Keratinocyte (primary cell): ENCODE results near the gene GYPB. TPM values are rescaled to one million over a fixed set of nuclear protein-coding genes. Genes with fewer than 3 reads are reported as not detected.
"Not testable (repeated sequence)": the region's sequence is repeated elsewhere in the genome, so short reads cannot be mapped to it uniquely, and the experiment has no call there.

Source experiments
- DNase-seq: peaks from one replicate; pipeline ENCODE4 v3.0.0-alpha.2; 2011; ENCODE audit warnings: low read depth, missing footprints, low spot score
- FAIRE-seq: peaks from 2 replicates; lab custom pipeline; 2011; peaks lifted over from hg19 to GRCh38; lab: Jason Lieb, UNC
- H2AFZ ChIP-seq: 2 replicates; pipeline ENCODE4 v1.6.0; 2012; ENCODE audit warnings: low read length, control low read depth, inconsistent platforms; ENCODE audit not compliant: control insufficient read depth
- H3K27ac ChIP-seq: 2 replicates; pipeline ENCODE4 v1.5.1; 2011; ENCODE audit warnings: low read length; ENCODE audit not compliant: control insufficient read depth, insufficient read depth
- H3K27me3 ChIP-seq: 3 replicates; pipeline ENCODE4 v1.6.0; 2011; ENCODE audit warnings: low read length; ENCODE audit not compliant: control insufficient read depth, insufficient read depth; ENCODE audit errors: extremely low read depth
- H3K36me3 ChIP-seq, 2 experiments: 2 replicates in 1 of 2; 3 replicates in 1 of 2; pipeline ENCODE4 v1.5.1; 2011; ENCODE audit warnings: low read length in 2 of 2, mild to moderate bottlenecking in 1 of 2; ENCODE audit not compliant: control insufficient read depth in 2 of 2, insufficient read depth in 2 of 2; ENCODE audit errors: extremely low read depth in 1 of 2
- H3K4me1 ChIP-seq: 3 replicates; pipeline ENCODE4 v1.5.1; 2011; ENCODE audit warnings: low read length; ENCODE audit not compliant: control insufficient read depth, insufficient read depth; ENCODE audit errors: extremely low read depth
- H3K4me2 ChIP-seq: 3 replicates; pipeline ENCODE4 v1.6.0; 2011; ENCODE audit warnings: low read depth, low read length; ENCODE audit not compliant: control insufficient read depth, insufficient read depth; ENCODE audit errors: extremely low read depth
- H3K4me3 ChIP-seq, 3 experiments: fragments of 200-600 bp in 1 of 3; sonication (generic) in 1 of 3; 2 replicates in 2 of 3; 3 replicates in 1 of 3; pipeline ENCODE4 v1.5.1; 2011 to 2016; ENCODE audit warnings: low read length in 3 of 3, mild to moderate bottlenecking in 3 of 3, control low read depth in 2 of 3, inconsistent platforms in 1 of 3, low read depth in 1 of 3, mixed read lengths in 1 of 3, mixed run types in 1 of 3, moderate library complexity in 1 of 3; ENCODE audit not compliant: control insufficient read depth in 2 of 3, insufficient read depth in 2 of 3; ENCODE audit errors: extremely low read depth in 1 of 3
- H3K79me2 ChIP-seq: 2 replicates; pipeline ENCODE4 v1.6.0; 2012; ENCODE audit warnings: low read length; ENCODE audit not compliant: control insufficient read depth, insufficient read depth
- H3K9ac ChIP-seq: 3 replicates; pipeline ENCODE4 v1.6.0; 2011; ENCODE audit warnings: low read length; ENCODE audit not compliant: control insufficient read depth, insufficient read depth; ENCODE audit errors: extremely low read depth
- H3K9me1 ChIP-seq: 3 replicates; pipeline ENCODE4 v1.6.0; 2011; ENCODE audit warnings: low read length; ENCODE audit not compliant: control insufficient read depth, insufficient read depth; ENCODE audit errors: extremely low read depth
- H3K9me3 ChIP-seq: 2 replicates; pipeline ENCODE4 v1.5.1; 2012; ENCODE audit warnings: low read depth, low read length; ENCODE audit not compliant: control insufficient read depth
- H4K20me1 ChIP-seq: 3 replicates; pipeline ENCODE4 v1.6.0; 2011; ENCODE audit warnings: low read length; ENCODE audit not compliant: control insufficient read depth, insufficient read depth; ENCODE audit errors: extremely low read depth
- dilution Hi-C: fragments of 300-500 bp; cut with MboI; formaldehyde crosslinking; loops from one replicate; pipeline ENCODE4 v1.7.0; 2020; ENCODE audit warnings: low sequenced_read_pairs; ENCODE audit not compliant: extremely low pct_ligation_motif_present
- polyA plus RNA-seq, 5 experiments: library from polyadenylated mRNA; depleted of rRNA in 3 of 5; stranded (reverse) in 3 of 5; stranded (forward) in 1 of 5; unstranded in 1 of 5; fragments of >200 nt; gene quantifications; 1 replicate in 1 of 5; 2 replicates in 3 of 5; 3 replicates in 1 of 5; pipeline versions ENCODE4 v1.2.1 to v1.2.3, GENCODE V29; 2011 to 2012; ENCODE audit warnings: missing spikeins in 2 of 5, low read depth in 1 of 5, low replicate concordance in 1 of 5
- TF ChIP-seq, protein P1 (sequence below), 3 experiments: IDR thresholded peaks in 1 of 3; conservative IDR thresholded peaks in 1 of 3; optimal IDR thresholded peaks in 1 of 3; 2 replicates in 2 of 3; 3 replicates in 1 of 3; pipeline versions ENCODE3 to v1.5.1; 2011; ENCODE audit warnings: low read length in 3 of 3, mild to moderate bottlenecking in 3 of 3, moderate library complexity in 2 of 3, control low read depth in 1 of 3, inconsistent platforms in 1 of 3; ENCODE audit not compliant: insufficient read depth in 2 of 3; ENCODE audit errors: extremely low read depth in 1 of 3

GYPB gene
- polyA plus RNA-seq, 1 donor (not counting 4 experiments of a cell fraction or from before 2014, with no cell fraction given) = not detected

DNA sequence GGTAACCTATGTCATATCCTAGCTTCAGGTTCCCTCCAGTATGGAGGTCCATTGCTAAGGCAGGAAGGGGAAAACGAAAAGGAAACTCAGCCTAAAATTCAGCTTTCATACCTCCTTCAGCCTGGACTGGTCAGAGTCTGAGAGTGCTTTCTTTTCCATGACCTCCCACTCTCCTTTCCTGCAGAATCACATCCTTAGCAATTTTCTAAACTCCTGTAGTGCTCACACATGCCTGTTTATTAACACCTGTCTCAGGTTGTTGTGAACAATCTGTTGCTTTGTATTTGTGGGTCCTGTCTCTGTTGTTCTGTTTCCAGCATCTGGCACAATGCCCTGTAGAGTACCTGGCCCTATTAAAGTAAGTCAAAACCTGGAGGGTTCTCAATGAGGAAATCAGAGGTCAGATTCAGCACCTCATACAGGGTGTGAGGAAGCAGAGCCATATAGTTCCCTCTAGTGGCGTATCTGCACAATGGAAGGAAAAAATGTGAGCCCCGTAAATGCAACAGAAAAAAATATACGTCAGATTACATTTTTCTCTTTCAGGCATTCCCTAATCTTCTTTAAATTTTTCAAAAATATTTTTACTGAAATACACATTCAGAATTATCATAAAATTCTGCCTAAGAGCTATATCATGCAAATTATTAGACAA is 2.3 kb upstream of the GYPB start:
- H3K79me2 ChIP-seq, H3K9ac ChIP-seq, H3K36me3 ChIP-seq, H3K4me1 ChIP-seq, dilution Hi-C loops, H3K4me2 ChIP-seq, H3K27ac ChIP-seq, DNase-seq, H2AFZ ChIP-seq, H3K9me3 ChIP-seq, H3K9me1 ChIP-seq, FAIRE-seq, H3K4me3 ChIP-seq, H3K27me3 ChIP-seq, H4K20me1 ChIP-seq: not testable (repeated sequence)
- TF ChIP-seq, protein P1, sequence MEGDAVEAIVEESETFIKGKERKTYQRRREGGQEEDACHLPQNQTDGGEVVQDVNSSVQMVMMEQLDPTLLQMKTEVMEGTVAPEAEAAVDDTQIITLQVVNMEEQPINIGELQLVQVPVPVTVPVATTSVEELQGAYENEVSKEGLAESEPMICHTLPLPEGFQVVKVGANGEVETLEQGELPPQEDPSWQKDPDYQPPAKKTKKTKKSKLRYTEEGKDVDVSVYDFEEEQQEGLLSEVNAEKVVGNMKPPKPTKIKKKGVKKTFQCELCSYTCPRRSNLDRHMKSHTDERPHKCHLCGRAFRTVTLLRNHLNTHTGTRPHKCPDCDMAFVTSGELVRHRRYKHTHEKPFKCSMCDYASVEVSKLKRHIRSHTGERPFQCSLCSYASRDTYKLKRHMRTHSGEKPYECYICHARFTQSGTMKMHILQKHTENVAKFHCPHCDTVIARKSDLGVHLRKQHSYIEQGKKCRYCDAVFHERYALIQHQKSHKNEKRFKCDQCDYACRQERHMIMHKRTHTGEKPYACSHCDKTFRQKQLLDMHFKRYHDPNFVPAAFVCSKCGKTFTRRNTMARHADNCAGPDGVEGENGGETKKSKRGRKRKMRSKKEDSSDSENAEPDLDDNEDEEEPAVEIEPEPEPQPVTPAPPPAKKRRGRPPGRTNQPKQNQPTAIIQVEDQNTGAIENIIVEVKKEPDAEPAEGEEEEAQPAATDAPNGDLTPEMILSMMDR (optimal IDR thresholded peaks at IDR 0.05 in 1 of 3, IDR thresholded peaks at IDR 0.05 in 1 of 3, conservative IDR thresholded peaks at IDR 0.05 in 1 of 3; ENCODE audit: extremely low read depth in 1 of 3, insufficient read depth in 2 of 3, low read length in 3 of 3) = peak in 2 of 3 experiments; percentile 26 to 55

DNA sequence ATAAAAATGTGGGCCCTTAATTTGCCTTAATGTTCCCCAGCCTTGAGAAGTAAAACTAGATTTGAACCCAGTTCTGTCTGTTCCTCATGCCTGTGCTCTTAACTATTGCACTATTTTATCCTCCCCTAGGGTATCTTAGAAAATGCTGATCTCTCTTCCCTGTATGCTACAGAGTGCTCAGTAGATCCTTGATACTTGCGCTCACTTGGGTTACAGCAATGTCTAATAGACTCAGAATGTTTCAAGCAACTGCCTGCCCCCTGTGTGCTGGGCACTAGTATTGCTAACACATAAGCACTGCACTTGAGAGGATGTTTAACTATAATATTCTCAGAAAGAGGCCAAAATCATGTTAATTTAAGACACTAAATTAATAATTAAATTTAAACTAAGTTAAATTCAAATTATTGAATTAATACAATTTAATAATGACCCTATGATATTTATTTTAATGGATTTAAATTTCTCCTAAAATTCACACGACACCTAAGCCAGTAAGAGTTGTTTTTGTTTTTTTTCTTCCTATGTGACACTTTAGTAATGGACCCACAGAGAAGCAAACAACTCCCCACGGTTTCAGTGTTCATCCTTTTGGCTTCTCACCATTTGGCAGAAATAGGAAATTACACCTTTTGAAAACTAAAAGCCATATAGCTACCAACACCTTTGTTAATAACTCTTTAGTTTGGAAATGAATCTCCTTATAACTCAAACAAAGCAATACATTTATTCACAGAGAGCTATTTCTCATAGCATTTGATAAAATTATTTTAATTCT is 768 bp downstream of the GYPB start:
- H4K20me1 ChIP-seq, H3K27me3 ChIP-seq, dilution Hi-C loops, H3K9me1 ChIP-seq, H2AFZ ChIP-seq, H3K4me2 ChIP-seq, H3K9me3 ChIP-seq, DNase-seq, H3K9ac ChIP-seq, H3K27ac ChIP-seq, H3K4me1 ChIP-seq, H3K79me2 ChIP-seq, H3K36me3 ChIP-seq, H3K4me3 ChIP-seq, FAIRE-seq: not testable (repeated sequence)

DNA sequence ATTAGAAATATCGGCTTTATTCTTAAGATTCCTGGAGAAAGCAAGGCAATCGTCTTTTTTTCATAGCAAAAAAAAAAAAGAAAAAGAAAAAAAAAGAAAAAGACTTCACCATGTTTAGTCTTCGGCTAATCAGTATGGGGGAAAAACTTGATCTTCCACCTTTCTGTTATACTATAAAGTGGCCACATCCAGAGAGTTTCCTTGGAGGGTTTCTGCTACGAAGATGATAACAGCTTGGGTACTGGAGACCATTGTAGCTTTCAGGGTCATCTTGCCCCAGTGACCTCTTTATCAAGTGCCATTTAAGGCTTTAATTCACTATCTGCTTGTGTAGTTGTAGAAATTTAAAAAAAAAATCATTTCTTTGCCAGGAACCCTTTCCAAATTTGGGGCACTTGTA is 1.9 kb downstream of the GYPB start:
- H3K4me2 ChIP-seq, H3K9me3 ChIP-seq, H3K4me1 ChIP-seq, H3K27me3 ChIP-seq, dilution Hi-C loops, H3K79me2 ChIP-seq, H3K36me3 ChIP-seq, H3K9me1 ChIP-seq, H4K20me1 ChIP-seq, H2AFZ ChIP-seq, FAIRE-seq, H3K9ac ChIP-seq, DNase-seq, H3K4me3 ChIP-seq, H3K27ac ChIP-seq: not testable (repeated sequence)

DNA sequence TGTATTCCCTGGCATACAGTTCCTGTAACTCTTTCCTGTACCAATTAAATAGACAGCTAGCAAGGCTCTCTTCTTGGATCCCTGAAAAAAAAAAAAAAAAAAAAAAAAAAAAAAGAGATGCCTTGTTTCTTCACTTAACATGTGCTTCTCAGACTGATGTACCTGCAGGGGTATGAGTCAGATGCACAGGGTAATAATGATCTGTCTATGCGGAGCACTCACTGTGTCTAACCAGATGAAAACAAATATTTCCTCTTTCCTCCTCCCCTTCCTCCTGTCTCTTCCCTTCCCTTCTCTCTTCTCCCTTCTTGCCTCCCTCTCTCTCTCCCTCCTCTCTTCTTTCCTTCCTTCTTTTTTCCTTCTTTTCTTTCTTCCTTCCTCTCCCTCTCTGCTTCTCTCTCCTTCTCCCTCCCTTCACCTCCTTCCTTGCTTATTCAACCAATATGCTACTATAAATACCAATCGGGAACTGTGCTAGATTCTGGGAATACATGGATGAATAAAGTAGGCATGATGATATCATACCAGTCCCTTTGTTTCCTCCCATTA is 3.0 kb downstream of the GYPB start:
- H3K9ac ChIP-seq, H3K36me3 ChIP-seq, H4K20me1 ChIP-seq, DNase-seq, H3K4me1 ChIP-seq, H3K9me1 ChIP-seq, H2AFZ ChIP-seq, H3K4me3 ChIP-seq, H3K4me2 ChIP-seq, H3K27ac ChIP-seq, H3K27me3 ChIP-seq, dilution Hi-C loops, FAIRE-seq, H3K9me3 ChIP-seq, H3K79me2 ChIP-seq: not testable (repeated sequence)
